Measurements from ENCODE around the gene MANSC4.

- TF ChIP-seq CTCF (IDR thresholded peaks at IDR 0.05): no peak
- TF ChIP-seq POLR2A (IDR thresholded peaks at IDR 0.05): no peak
Observed at GRCh38 chr12:27782481-27782880, 2.4 kb upstream of the MANSC4 start.

Data from heart left ventricle (tissue), 13 donors.